Right atrium auricular region (tissue), 2 donors: ENCODE data around the gene RALBP1. TPM values are rescaled to one million over a fixed set of nuclear protein-coding genes. Genes with fewer than 3 reads are reported as not detected.

Experiments used
- DNase-seq: peaks from one replicate; pipeline ENCODE4 v3.0.0-alpha.2; 2019; ENCODE audit warnings: low spot score
- H3K27ac ChIP-seq, 2 donors: fragments of 200-600 bp; sonication (generic); 1 replicate in 1 of 2; 2 replicates in 1 of 2; pipeline ENCODE4 v1.5.1; 2016 to 2019
- H3K27me3 ChIP-seq, 2 donors: fragments of 200-600 bp; sonication (generic); one replicate each; pipeline versions ENCODE4 v1.5.1 to v1.6.0; 2017 to 2019
- H3K36me3 ChIP-seq: fragments of 200-600 bp; sonication (generic); one replicate; pipeline ENCODE4 v1.5.1; 2016
- H3K4me1 ChIP-seq, 2 donors: fragments of 200-600 bp; sonication (generic); one replicate each; pipeline versions ENCODE4 v1.5.1 to v1.6.0; 2017 to 2019
- H3K4me3 ChIP-seq, 2 donors: fragments of 200-600 bp; sonication (generic); 1 replicate in 1 of 2; 2 replicates in 1 of 2; pipeline ENCODE4 v1.5.1; 2017 to 2019; ENCODE audit warnings: mild to moderate bottlenecking in 1 of 2, moderate library complexity in 1 of 2
- H3K9me3 ChIP-seq, 2 donors: fragments of 200-600 bp; sonication (generic); one replicate each; pipeline ENCODE4 v1.5.1; 2019
- CTCF ChIP-seq, 2 donors: fragments of 200-600 bp; sonication (generic); IDR thresholded peaks; one replicate each; pipeline ENCODE4 v1.5.1; 2019; ENCODE audit warnings: antibody characterized with exemption in 2 of 2
- total RNA-seq, 2 donors: library from RNA; depleted of rRNA; stranded (reverse); fragments of >200 nt; gene quantifications; one replicate each; pipeline ENCODE4 v1.1.0, GENCODE V29; 2016

Gene RALBP1
- total RNA-seq, 2 donors from 2014 or later = 58.7 to 62.5 TPM

- no peak overlapping the region for H3K4me3 ChIP-seq
- no peak overlapping the region for H3K27ac ChIP-seq
- H3K4me1 ChIP-seq = no peaks in the 10 kb centered on the region
- H3K36me3 ChIP-seq = peaks cover 90% of the 10 kb centered on the region
- no peaks in the 10 kb centered on the region for H3K27me3 ChIP-seq
- TF ChIP-seq CTCF (IDR thresholded peaks at IDR 0.05) = no peak
- H3K9me3 ChIP-seq = no peaks in the 10 kb centered on the region
- no peak for DNase-seq
Measured at GRCh38 chr18:9558387-9559064, 83.2 kb downstream of the RALBP1 start.

GRCh38 chr18:9559253-9559652 lies 83.9 kb downstream of the RALBP1 start:
- DNase-seq = no peak
- Histone ChIP-seq H3K27ac (no peak overlapping the region), H3K27me3 (no peaks in the 10 kb centered on the region), H3K4me1 (peaks cover 0 to 4% of the 10 kb centered on the region in 2 donors), H3K9me3 (no peaks in the 10 kb centered on the region), H3K4me3 (no peak overlapping the region), H3K36me3 (peaks cover 85% of the 10 kb centered on the region)
- TF ChIP-seq CTCF (IDR thresholded peaks at IDR 0.05) = no peak

- no peak for DNase-seq
- TF ChIP-seq CTCF (IDR thresholded peaks at IDR 0.05) = no peak
- Histone ChIP-seq H3K27ac (no peak overlapping the region), H3K27me3 (no peaks in the 10 kb centered on the region), H3K4me3 (no peak overlapping the region), H3K36me3 (peaks cover 65% of the 10 kb centered on the region), H3K4me1 (peaks cover 0 to 11% of the 10 kb centered on the region in 2 donors), H3K9me3 (no peaks in the 10 kb centered on the region)
Measured at GRCh38 chr18:9561759-9562158, 86.4 kb downstream of the RALBP1 start.

- Histone ChIP-seq H3K4me1 (peaks cover 0 to 11% of the 10 kb centered on the region in 2 donors), H3K4me3 (no peak overlapping the region), H3K27me3 (no peaks in the 10 kb centered on the region), H3K36me3 (peaks cover 57% of the 10 kb centered on the region), H3K9me3 (no peaks in the 10 kb centered on the region), H3K27ac (no peak overlapping the region)
- no peak for TF ChIP-seq CTCF (IDR thresholded peaks at IDR 0.05)
- no peak for DNase-seq
Measured at GRCh38 chr18:9562584-9562983, 87.3 kb downstream of the RALBP1 start.

- no peak for DNase-seq
- Histone ChIP-seq H3K27me3 (no peaks in the 10 kb centered on the region), H3K27ac (no peak overlapping the region), H3K4me3 (no peak overlapping the region), H3K9me3 (no peaks in the 10 kb centered on the region), H3K36me3 (peaks cover 54% of the 10 kb centered on the region), H3K4me1 (peaks cover 0 to 11% of the 10 kb centered on the region in 2 donors)
- no peak for TF ChIP-seq CTCF (IDR thresholded peaks at IDR 0.05)
Measured at GRCh38 chr18:9563331-9563730, 88.0 kb downstream of the RALBP1 start.

GRCh38 chr18:9565407-9565806 lies 90.1 kb downstream of the RALBP1 start:
- Histone ChIP-seq H3K4me1 (peaks cover 0 to 11% of the 10 kb centered on the region in 2 donors), H3K9me3 (no peaks in the 10 kb centered on the region), H3K27ac (no peak overlapping the region), H3K27me3 (no peaks in the 10 kb centered on the region), H3K36me3 (peaks cover 53% of the 10 kb centered on the region), H3K4me3 (no peak overlapping the region)
- DNase-seq = no peak
- no peak for TF ChIP-seq CTCF (IDR thresholded peaks at IDR 0.05)
